Esophagus squamous epithelium (tissue), 5 donors: ENCODE measurements around the gene MTM1. TPM values are rescaled to one million over a fixed set of nuclear protein-coding genes. Genes with fewer than 3 reads are reported as not detected.

Experiments used
- DNase-seq: peaks from one replicate; lab custom pipeline; 2025; lab: John Stamatoyannopoulos, UW
- H3K27ac ChIP-seq, 4 donors: fragments of 200-600 bp; sonication (generic); one replicate each; pipeline ENCODE4 v1.5.1; 2016 to 2019; ENCODE audit warnings: mild to moderate bottlenecking in 1 of 4
- H3K27me3 ChIP-seq, 4 donors: fragments of 200-600 bp; sonication (generic); 1 replicate in 3 of 4; 2 replicates in 1 of 4; pipeline versions ENCODE4 v1.5.1 to v1.6.0; 2017 to 2021; ENCODE audit warnings: antibody characterized with exemption in 1 of 4
- H3K36me3 ChIP-seq, 3 donors: fragments of 200-600 bp; sonication (generic); one replicate each; pipeline ENCODE4 v1.5.1; 2016 to 2019
- H3K4me1 ChIP-seq, 3 donors: fragments of 200-600 bp; sonication (generic); one replicate each; pipeline ENCODE4 v1.5.1; 2017 to 2019
- H3K4me3 ChIP-seq, 4 donors: fragments of 200-600 bp; sonication (generic); 1 replicate in 3 of 4; 2 replicates in 1 of 4; pipeline ENCODE4 v1.5.1; 2016 to 2019; ENCODE audit warnings: mild to moderate bottlenecking in 2 of 4, moderate library complexity in 1 of 4
- H3K9me3 ChIP-seq, 3 donors: fragments of 200-600 bp; sonication (generic); one replicate each; pipeline ENCODE4 v1.5.1; 2016 to 2019
- POLR2A ChIP-seq, 4 donors: fragments of 450-650 bp; IDR thresholded peaks; one replicate each; pipeline ENCODE4 v1.6.1; 2017; ENCODE audit warnings: antibody characterized with exemption in 4 of 4, mild to moderate bottlenecking in 4 of 4, moderate library complexity in 3 of 4
- WGBS, 2 donors: methylation state at CpG; one replicate each; pipeline ENCODE4 v1.1.5; 2018; 5-methylcytosine and 5-hydroxymethylcytosine counted together
- intact Hi-C: fragments of 100-400 bp; cut with DNase I; formaldehyde crosslinking; loops from one replicate; pipeline ENCODE4 v1.15.0; 2022
- total RNA-seq, 4 donors: library from RNA; depleted of rRNA; stranded (reverse); fragments of >200 nt; gene quantifications; one replicate each; pipeline ENCODE4 v1.1.0, GENCODE V29; 2016
- TF ChIP-seq, protein P1 (sequence below), 6 experiments: fragments of 450-650 bp in 4 of 6; fragments of 200-600 bp in 2 of 6; sonication (generic) in 2 of 6; IDR thresholded peaks; one replicate each; pipeline ENCODE4 v1.5.1; 2016 to 2019; ENCODE audit warnings: antibody characterized with exemption in 6 of 6, mild to moderate bottlenecking in 4 of 6, moderate library complexity in 4 of 6
- donor health status: DM: yes; HTN: yes; CAD: no.

MTM1 gene
- total RNA-seq, 4 donors from 2014 or later = 9.1 to 13.7 (median 11.4) TPM

DNA sequence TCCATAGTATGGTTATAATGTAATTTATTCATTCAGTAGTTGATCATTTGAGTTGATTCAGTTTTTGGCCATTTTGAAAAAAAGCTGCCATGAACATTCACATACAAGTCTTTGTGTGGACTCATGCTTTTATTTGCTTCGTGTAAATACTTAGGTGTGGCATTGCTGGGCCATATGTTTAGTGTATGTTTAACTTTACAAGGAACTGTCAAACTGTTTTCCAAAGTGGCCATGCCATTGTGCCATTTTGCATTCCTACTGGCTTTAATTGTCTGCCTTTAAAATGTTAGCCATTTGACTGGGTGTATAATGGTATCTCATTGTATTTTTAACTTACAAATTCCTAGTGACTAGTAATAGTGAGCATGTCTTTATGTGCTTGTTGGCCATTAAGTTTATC, 8.8 kb downstream of the MTM1 start:
- intact Hi-C loops = no loop called here
- no peaks in the 10 kb centered on the region for H3K27me3 ChIP-seq
- peak overlapping the region in 2 of 4 donors; percentile 53 to 71 for H3K27ac ChIP-seq
- H3K36me3 ChIP-seq = no peaks in the 10 kb centered on the region
- TF ChIP-seq POLR2A (IDR thresholded peaks at IDR 0.05) = no peak
- TF ChIP-seq, protein P1, sequence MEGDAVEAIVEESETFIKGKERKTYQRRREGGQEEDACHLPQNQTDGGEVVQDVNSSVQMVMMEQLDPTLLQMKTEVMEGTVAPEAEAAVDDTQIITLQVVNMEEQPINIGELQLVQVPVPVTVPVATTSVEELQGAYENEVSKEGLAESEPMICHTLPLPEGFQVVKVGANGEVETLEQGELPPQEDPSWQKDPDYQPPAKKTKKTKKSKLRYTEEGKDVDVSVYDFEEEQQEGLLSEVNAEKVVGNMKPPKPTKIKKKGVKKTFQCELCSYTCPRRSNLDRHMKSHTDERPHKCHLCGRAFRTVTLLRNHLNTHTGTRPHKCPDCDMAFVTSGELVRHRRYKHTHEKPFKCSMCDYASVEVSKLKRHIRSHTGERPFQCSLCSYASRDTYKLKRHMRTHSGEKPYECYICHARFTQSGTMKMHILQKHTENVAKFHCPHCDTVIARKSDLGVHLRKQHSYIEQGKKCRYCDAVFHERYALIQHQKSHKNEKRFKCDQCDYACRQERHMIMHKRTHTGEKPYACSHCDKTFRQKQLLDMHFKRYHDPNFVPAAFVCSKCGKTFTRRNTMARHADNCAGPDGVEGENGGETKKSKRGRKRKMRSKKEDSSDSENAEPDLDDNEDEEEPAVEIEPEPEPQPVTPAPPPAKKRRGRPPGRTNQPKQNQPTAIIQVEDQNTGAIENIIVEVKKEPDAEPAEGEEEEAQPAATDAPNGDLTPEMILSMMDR (IDR thresholded peaks at IDR 0.05) = no peak
- no peaks in the 10 kb centered on the region for H3K9me3 ChIP-seq
- DNase-seq = no peak
- WGBS, 2 donors = 31% methylated on average over 1 of the region's 1 CpG; no CpG with 5 or more reads in 1 of the 2 donors
- no peak overlapping the region for H3K4me3 ChIP-seq
- peaks cover 0 to 70% (median 23%) of the 10 kb centered on the region in 3 donors for H3K4me1 ChIP-seq

DNA sequence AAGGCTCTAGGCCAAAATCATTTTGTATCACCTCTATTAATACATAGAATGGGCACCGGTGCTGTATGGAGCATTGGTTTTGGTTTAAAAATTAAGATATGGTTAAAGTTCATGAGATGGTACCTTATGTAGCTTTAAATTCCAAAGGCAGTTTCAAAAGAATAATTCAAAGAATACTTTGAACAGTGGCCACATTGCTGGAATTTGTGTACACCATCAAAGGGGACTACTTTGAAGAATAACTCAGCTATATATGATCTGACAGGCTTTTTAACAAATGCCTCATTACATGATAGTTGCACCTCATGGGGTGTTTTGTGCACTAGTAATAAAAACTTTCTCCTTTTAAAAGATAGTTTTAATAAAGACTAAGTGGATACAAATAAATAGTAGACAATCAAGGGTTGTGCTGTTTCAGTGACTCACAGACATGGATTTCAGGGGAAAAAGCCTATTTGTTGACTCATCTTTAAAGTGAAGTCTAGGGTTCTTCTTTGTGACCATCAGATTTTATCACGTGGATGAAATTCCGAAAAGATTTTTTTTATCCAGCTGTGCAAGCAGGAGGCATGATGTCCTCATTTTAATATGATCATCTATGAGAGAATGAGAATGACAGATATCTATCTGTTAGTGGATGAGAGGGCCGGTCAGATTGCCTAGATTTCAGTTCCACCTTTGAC, 12.8 kb downstream of the MTM1 start:
- 28 to 57% methylated on average over 4 of the region's 4 CpGs for WGBS, 2 donors
- intact Hi-C loops = no loop called here
- H3K4me1 ChIP-seq = peaks cover 0 to 29% (median 6%) of the 10 kb centered on the region in 3 donors
- no peak for DNase-seq
- H3K27me3 ChIP-seq = no peaks in the 10 kb centered on the region
- H3K9me3 ChIP-seq = no peaks in the 10 kb centered on the region
- TF ChIP-seq, protein P1 (IDR thresholded peaks at IDR 0.05) = no peak
- no peak for TF ChIP-seq POLR2A (IDR thresholded peaks at IDR 0.05)
- no peak overlapping the region for H3K27ac ChIP-seq
- no peaks in the 10 kb centered on the region for H3K36me3 ChIP-seq
- no peak overlapping the region for H3K4me3 ChIP-seq

DNA sequence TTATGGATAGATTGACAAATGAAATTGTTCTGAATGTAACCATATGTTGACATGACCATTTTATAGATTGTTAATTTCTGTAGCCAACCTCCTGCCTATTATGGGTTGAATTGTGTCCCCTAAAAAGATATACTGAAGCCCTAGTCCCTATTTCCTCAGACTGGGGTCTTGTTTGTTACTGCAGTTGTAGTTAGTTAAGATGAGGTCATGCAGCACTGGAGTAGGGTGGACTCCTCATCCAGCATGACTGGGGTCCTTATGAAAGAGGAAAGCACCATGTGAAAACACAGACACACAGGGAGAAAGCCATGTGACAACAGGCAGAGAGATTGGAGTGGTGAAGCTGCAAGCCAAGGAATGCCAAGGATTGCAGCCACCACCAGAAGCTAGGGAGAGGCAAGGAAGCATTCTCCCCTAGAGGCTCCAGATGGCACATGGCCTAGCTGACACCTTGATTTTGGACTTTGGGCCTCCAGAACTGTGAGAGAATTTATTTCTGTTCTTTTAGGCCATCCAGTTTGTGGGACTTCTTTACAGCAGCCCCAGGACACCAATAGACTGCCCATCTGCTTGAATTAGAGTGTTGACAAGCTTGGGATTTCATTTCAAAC, 14.0 kb downstream of the MTM1 start:
- H3K9me3 ChIP-seq = no peaks in the 10 kb centered on the region
- no peak for TF ChIP-seq POLR2A (IDR thresholded peaks at IDR 0.05)
- TF ChIP-seq, protein P1 (IDR thresholded peaks at IDR 0.05) = no peak
- H3K27me3 ChIP-seq = no peaks in the 10 kb centered on the region
- no peak overlapping the region for H3K4me3 ChIP-seq
- no peak overlapping the region for H3K27ac ChIP-seq
- intact Hi-C loops = no loop called here
- peaks cover 0 to 17% (median 0%) of the 10 kb centered on the region in 3 donors for H3K4me1 ChIP-seq
- DNase-seq = no peak
- H3K36me3 ChIP-seq = no peaks in the 10 kb centered on the region

DNA sequence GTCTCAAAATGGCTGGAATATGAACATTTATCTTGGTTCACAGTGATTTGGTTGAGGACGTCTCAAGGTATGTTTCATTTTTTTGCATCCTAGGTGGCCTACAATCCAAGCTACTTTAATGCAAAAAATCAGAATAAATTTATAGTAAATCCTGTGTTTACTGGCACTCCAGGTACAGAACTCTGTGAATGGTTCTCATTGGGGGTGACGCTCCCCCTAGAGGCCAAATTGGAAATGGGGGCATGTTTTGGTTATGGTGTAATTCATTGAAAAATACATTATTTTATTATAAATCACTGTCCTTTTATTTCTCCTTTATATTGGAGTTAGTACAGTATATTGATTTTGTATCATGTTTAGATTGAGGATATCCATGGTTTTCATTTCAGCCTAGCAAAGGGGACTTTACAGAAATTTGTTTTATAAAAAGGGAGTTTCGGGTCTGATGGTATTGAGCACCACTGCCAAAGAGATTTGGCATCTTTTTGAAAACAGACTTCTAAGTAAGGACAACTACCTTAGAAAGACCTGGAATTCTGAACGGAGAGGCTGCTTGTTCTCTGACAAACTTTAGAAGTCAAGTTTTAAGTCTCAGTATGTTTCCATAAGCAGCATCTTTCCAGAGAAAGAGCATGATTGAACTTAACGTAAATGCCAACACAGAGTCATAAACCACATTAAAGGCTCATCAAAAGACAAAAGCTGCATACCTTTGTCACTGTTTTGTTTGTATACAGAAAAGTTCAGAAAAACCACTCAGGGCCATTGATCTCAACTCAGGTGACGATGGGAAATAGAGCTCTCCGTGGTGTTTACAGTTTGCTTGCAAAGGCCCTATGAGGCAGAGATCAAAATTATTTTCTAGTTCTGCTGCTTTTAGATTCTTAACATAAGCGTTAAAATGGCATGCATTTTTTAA, 19.4 kb downstream of the MTM1 start:
- Histone ChIP-seq H3K27ac (no peak overlapping the region), H3K4me1 (no peaks in the 10 kb centered on the region), H3K27me3 (no peaks in the 10 kb centered on the region), H3K9me3 (no peaks in the 10 kb centered on the region), H3K4me3 (no peak overlapping the region), H3K36me3 (no peaks in the 10 kb centered on the region)
- intact Hi-C loops = no loop called here
- 65 to 70% methylated on average over 7 to 8 of the region's 8 CpGs for WGBS, 2 donors
- no peak for DNase-seq
- TF ChIP-seq, protein P1 (IDR thresholded peaks at IDR 0.05) = peak in 5 of 6 experiments; percentile 32 to 64 (median 37)
- TF ChIP-seq POLR2A (IDR thresholded peaks at IDR 0.05) = no peak
